ENCODE results near the gene WRAP53. TPM values are rescaled to one million over a fixed set of nuclear protein-coding genes. Genes with fewer than 3 reads are reported as not detected.

Gene WRAP53
- total and polyA plus RNA-seq, 7 donors = 4.5 to 14.4 (median 6.5) TPM

GRCh38 chr17:7732981-7733539 is 44.8 kb downstream of the WRAP53 start:
- WGBS, 3 donors = 84 to 87% (median 86%) methylated on average over 13 to 14 of the region's 14 CpGs
- Histone ChIP-seq H3K4me1 (no peaks in the 10 kb centered on the region), H3K9me3 (no peaks in the 10 kb centered on the region), H3K4me3 (no peak overlapping the region), H3K36me3 (ENCODE audit: insufficient read depth in 1 of 2, low read depth in 1 of 2) (no peaks in the 10 kb centered on the region), H3K27ac (no peak overlapping the region), H3K27me3 (ENCODE audit: insufficient read depth in 3 of 3, low read length in 2 of 3) (peaks cover 0 to 7% (median 0%) of the 10 kb centered on the region in 3 donors)
- no peak for DNase-seq
- ATAC-seq = no peak
- intact Hi-C loops (cut with DNase I) = loop anchor here in 1 of 2 donors (5.0 kb wide), 1 partner anchor 364 kb away; no protein-coding TSS in a partner anchor
- TF ChIP-seq CTCF (IDR thresholded peaks at IDR 0.05) = no peak

GRCh38 chr17:7737601-7738000 is 49.3 kb downstream of the WRAP53 start:
- no peak for ATAC-seq
- Histone ChIP-seq H3K27ac (no peak overlapping the region), H3K36me3 (ENCODE audit: insufficient read depth in 1 of 2, low read depth in 1 of 2) (no peaks in the 10 kb centered on the region), H3K27me3 (ENCODE audit: insufficient read depth in 3 of 3, low read length in 2 of 3) (peaks cover 0 to 31% (median 0%) of the 10 kb centered on the region in 3 donors), H3K4me3 (no peak overlapping the region), H3K9me3 (no peaks in the 10 kb centered on the region), H3K4me1 (no peaks in the 10 kb centered on the region)
- no peak for TF ChIP-seq CTCF (IDR thresholded peaks at IDR 0.05)
- DNase-seq = no peak
- WGBS, 3 donors = 77% methylated on average over 5 of the region's 5 CpGs
- intact Hi-C loops (cut with DNase I) = no loop called here

DNA sequence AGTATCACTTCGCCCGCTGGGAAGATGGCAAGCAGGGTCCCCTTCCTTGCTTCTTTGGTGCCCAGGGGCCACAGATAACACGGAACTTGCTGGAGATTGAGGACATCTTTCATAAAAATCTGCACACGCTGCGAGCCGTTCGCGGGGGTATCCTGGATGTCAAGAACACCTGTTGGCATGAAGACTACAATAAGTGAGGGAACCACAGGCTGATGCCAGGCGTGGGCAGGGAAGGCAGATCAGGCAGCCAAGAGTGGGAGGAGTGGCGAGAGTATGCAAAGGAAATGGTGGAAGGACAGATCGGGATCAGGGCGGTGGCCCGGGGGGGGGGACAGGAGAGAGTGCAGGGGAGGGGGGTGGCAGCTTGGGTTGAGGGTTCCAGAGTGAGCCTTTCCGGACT is 51.5 kb downstream of the WRAP53 start:
- no peak overlapping the region for H3K27ac ChIP-seq
- no peak for DNase-seq
- no peak for TF ChIP-seq CTCF (IDR thresholded peaks at IDR 0.05)
- no peaks in the 10 kb centered on the region for H3K4me1 ChIP-seq
- peaks cover 0 to 31% (median 0%) of the 10 kb centered on the region in 3 donors for H3K27me3 ChIP-seq (ENCODE audit: insufficient read depth in 3 of 3, low read length in 2 of 3)
- WGBS, 3 donors = 38 to 47% (median 42%) methylated on average over 14 of the region's 14 CpGs
- H3K36me3 ChIP-seq (ENCODE audit: insufficient read depth in 1 of 2, low read depth in 1 of 2) = no peaks in the 10 kb centered on the region
- no peak for ATAC-seq
- intact Hi-C loops (cut with DNase I) = loop anchor here (5.0 to 10.0 kb wide), 3 partner anchors 83 to 315 kb away; no protein-coding TSS in a partner anchor
- no peaks in the 10 kb centered on the region for H3K9me3 ChIP-seq
- H3K4me3 ChIP-seq = no peak overlapping the region

- intact Hi-C loops (cut with DNase I) = loop anchor here (5.0 to 10.0 kb wide), 3 partner anchors 82 to 314 kb away; no protein-coding TSS in a partner anchor
- H3K4me3 ChIP-seq = peak overlapping the region; percentile 42
- H3K27me3 ChIP-seq (ENCODE audit: insufficient read depth in 3 of 3, low read length in 2 of 3) = peaks cover 0 to 31% (median 0%) of the 10 kb centered on the region in 3 donors
- WGBS, 3 donors = 57 to 67% (median 62%) methylated on average over 42 of the region's 42 CpGs
- DNase-seq = peak in 1 of 2 donors; percentile 57
- H3K27ac ChIP-seq = no peak overlapping the region
- H3K9me3 ChIP-seq = no peaks in the 10 kb centered on the region
- no peaks in the 10 kb centered on the region for H3K36me3 ChIP-seq (ENCODE audit: insufficient read depth in 1 of 2, low read depth in 1 of 2)
- H3K4me1 ChIP-seq = no peaks in the 10 kb centered on the region
- TF ChIP-seq CTCF (IDR thresholded peaks at IDR 0.05) = no peak
- no peak for ATAC-seq
These were observed 52.3 kb downstream of the WRAP53 start for GRCh38 chr17:7740481-7741001.

Data from psoas muscle (tissue), 8 donors.